ENCODE results near the gene ARMC6.
A peak's percentile ranks its signal among the peaks of the same experiment; 100 is the strongest.
"Not testable (repeated sequence)": the region's sequence is repeated elsewhere in the genome, so short reads cannot be mapped to it uniquely, and the experiment has no call there.

ARMC6 gene

DNA sequence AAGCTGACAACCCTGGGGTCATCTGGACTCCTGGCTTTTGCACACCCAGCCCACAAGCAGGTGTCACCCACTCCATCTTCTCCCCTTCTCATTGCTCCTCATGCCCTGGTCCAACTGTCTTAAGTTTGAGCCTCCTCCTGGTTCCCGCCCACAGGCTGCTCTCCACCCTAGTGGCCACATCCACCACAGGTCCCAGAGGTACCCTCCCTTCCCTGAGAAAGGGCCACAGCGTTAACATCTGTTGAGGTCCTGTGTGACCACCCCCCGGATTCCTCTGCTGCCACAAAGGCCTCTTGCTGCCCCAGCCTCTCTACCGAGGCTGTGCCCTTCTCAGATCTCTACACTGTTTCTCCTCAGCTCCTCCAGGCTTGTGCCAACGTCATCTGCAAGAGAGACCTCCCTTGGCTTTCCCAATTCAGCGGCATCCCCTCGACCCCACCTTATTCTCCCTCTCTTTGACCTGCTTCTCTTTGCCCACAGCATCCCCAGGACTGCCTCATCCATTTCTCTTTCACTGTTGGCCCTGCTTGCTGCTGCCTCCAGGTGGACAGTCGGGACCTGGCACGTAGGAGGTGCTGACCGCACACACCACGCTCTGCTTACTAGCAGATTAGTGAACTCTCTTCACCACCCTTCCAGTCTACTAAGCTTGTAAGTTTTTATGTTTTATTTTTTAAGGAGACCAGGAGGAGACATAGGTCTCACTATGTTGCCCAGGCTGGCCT, 33.3 kb upstream of the ARMC6 start:
- Mint-ChIP-seq H3K27ac (peak overlapping the region; percentile 49), H3K27me3 (no peaks in the 10 kb centered on the region), H3K36me3 (peaks cover 69% of the 10 kb centered on the region), H3K4me3 (no peak overlapping the region), H3K9me3 (no peaks in the 10 kb centered on the region), H3K4me1 (peaks cover 9% of the 10 kb centered on the region)
- no peak for ATAC-seq

GRCh38 chr19:19004144-19004543, 29.3 kb upstream of the ARMC6 start:
- no peak for ATAC-seq
- H3K4me1 Mint-ChIP-seq: peaks cover 9% of the 10 kb centered on the region
- no peaks in the 10 kb centered on the region for H3K9me3 Mint-ChIP-seq
- no peak overlapping the region for H3K27ac Mint-ChIP-seq
- H3K27me3 Mint-ChIP-seq: no peaks in the 10 kb centered on the region
- peaks cover 64% of the 10 kb centered on the region for H3K36me3 Mint-ChIP-seq
- H3K4me3 Mint-ChIP-seq: no peak overlapping the region

DNA sequence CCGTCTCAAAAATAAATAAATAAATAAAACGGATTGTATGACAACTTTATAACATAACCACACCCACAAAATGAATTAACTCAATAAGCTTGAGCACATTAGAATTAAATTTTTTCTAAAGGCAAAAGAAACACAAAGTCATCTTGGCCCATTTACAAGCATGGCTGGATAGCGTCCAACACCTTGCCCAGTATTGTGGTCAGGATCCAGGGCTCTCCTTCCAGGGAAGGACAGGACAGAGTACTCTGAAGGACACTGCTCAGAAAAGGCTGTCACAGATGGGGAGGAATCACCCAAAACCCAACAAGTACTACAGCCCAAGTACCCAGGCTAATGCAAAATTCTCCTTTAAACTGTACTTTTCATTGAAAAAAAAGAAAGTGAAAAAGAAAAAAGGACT, 27.2 kb upstream of the ARMC6 start:
- Mint-ChIP-seq H3K27me3 (no peaks in the 10 kb centered on the region), H3K27ac (no peak overlapping the region), H3K4me1 (no peaks in the 10 kb centered on the region), H3K4me3 (no peak overlapping the region), H3K9me3 (no peaks in the 10 kb centered on the region), H3K36me3 (peaks cover 71% of the 10 kb centered on the region)
- ATAC-seq: no peak

GRCh38 chr19:19009951-19010350, 23.5 kb upstream of the ARMC6 start:
- Mint-ChIP-seq H3K36me3 (peaks cover 68% of the 10 kb centered on the region), H3K9me3 (no peaks in the 10 kb centered on the region), H3K27me3 (no peaks in the 10 kb centered on the region), H3K27ac (no peak overlapping the region), H3K4me3 (no peak overlapping the region), H3K4me1 (no peaks in the 10 kb centered on the region)
- no peak for ATAC-seq

- Mint-ChIP-seq H3K27me3 (no peaks in the 10 kb centered on the region), H3K27ac (no peak overlapping the region), H3K36me3 (peaks cover 67% of the 10 kb centered on the region), H3K9me3 (no peaks in the 10 kb centered on the region), H3K4me3 (no peak overlapping the region), H3K4me1 (no peaks in the 10 kb centered on the region)
- no peak for ATAC-seq
Observed at GRCh38 chr19:19010551-19010950, 22.9 kb upstream of the ARMC6 start.

- Mint-ChIP-seq H3K4me1 (peaks cover 23% of the 10 kb centered on the region), H3K36me3 (peaks cover 49% of the 10 kb centered on the region), H3K27me3 (no peaks in the 10 kb centered on the region), H3K27ac (no peak overlapping the region), H3K9me3 (no peaks in the 10 kb centered on the region), H3K4me3 (no peak overlapping the region)
- ATAC-seq: no peak
Observed at GRCh38 chr19:19021115-19021514, 12.3 kb upstream of the ARMC6 start.

DNA sequence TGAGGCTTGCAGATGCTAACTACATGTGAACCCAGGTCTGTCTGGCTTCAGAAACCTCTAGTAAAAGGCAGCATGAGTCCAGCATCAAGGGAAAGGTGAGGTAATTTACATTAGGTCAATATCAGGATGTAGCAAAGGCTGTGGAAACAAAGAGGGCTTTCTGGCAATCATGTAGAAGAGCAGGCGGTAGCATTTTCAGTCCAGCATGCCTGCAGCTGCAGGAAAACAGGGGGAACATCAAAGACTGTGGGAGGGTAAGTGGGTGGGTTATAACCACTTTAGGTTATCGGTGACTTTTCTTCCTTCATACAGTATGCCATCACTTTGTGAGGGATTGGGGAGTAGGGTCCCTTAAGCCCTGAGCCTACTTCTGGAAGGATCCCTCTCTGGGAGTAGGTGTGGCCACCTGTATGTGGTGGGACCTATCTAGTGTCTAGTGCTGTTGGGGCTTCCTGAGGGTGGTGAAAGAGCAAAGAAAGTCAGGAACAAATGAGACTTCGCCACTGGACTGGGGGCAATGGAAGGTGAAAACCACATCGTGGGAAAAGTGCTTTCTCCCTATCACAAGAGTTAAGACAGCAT, 10.9 kb upstream of the ARMC6 start:
- H3K27ac Mint-ChIP-seq: no peak overlapping the region
- H3K9me3 Mint-ChIP-seq: no peaks in the 10 kb centered on the region
- no peaks in the 10 kb centered on the region for H3K27me3 Mint-ChIP-seq
- H3K4me1 Mint-ChIP-seq: peaks cover 36% of the 10 kb centered on the region
- no peak for ATAC-seq
- H3K4me3 Mint-ChIP-seq: no peak overlapping the region
- H3K36me3 Mint-ChIP-seq: peaks cover 52% of the 10 kb centered on the region

DNA sequence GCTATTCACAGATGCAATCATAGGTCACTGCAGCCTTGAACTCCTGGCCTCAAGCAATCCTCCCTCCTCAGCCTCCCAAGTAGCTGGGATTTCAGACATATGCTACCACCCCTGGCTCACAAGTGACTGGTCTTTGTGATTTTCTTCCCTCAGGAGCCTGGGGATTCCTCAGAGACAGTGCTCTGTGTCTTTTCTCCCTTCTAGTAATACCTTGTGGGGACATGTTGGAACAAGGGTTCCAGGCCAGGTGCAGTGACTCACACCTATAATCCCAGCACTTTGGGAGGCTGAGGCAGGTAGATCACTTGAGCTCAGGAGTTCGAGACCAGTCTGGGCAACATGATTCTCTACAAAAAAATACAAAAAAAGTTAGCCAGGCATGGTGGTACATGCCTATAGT, 10.0 kb upstream of the ARMC6 start:
- not testable (repeated sequence) for H3K27me3 Mint-ChIP-seq, H3K27ac Mint-ChIP-seq, H3K4me3 Mint-ChIP-seq, H3K9me3 Mint-ChIP-seq, ATAC-seq
- Mint-ChIP-seq H3K36me3 (peaks cover 61% of the 10 kb centered on the region), H3K4me1 (peaks cover 45% of the 10 kb centered on the region)

- Mint-ChIP-seq H3K4me3 (no peak overlapping the region), H3K27ac (no peak overlapping the region), H3K27me3 (no peaks in the 10 kb centered on the region), H3K36me3 (peaks cover 66% of the 10 kb centered on the region), H3K4me1 (peaks cover 51% of the 10 kb centered on the region), H3K9me3 (no peaks in the 10 kb centered on the region)
- no peak for ATAC-seq
Observed at GRCh38 chr19:19025861-19026260, 7.5 kb upstream of the ARMC6 start.

DNA sequence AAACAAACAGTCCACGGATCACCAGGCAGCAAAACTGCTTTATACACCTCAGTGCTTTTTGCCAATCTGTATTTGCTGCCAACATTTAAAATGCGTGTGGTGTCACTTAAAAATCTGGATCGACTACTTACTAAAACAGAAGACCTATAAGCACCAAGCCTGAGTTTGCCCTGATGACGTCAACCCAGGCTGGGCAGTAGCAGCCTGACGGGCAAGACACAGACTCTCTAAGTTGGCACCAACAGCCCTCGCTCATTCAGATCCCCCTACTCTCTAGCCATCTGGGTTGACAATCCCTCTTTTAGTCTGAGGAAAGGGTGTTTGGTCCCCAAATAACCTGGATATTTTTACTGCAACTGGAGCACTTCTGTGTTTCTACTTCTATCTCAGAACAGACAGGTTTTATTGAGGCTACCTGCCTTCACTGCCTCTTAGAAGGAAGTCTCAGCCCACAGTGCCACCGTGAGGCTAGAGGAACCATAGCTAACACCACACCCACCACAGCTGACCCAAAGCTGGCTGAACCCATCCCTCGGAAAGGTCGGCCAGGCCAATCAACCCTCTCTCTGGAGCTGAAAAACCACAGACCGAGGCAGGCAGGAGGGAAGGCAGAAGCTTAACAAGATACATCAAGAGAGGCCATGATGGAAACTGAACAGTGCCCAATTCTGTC, 7.0 kb upstream of the ARMC6 start:
- no peaks in the 10 kb centered on the region for H3K9me3 Mint-ChIP-seq
- peaks cover 68% of the 10 kb centered on the region for H3K36me3 Mint-ChIP-seq
- ATAC-seq: no peak
- H3K4me1 Mint-ChIP-seq: peaks cover 51% of the 10 kb centered on the region
- no peaks in the 10 kb centered on the region for H3K27me3 Mint-ChIP-seq
- no peak overlapping the region for H3K4me3 Mint-ChIP-seq
- no peak overlapping the region for H3K27ac Mint-ChIP-seq

- no peaks in the 10 kb centered on the region for H3K9me3 Mint-ChIP-seq
- H3K4me1 Mint-ChIP-seq: peaks cover 50% of the 10 kb centered on the region
- peaks cover 64% of the 10 kb centered on the region for H3K36me3 Mint-ChIP-seq
- H3K27me3 Mint-ChIP-seq: no peaks in the 10 kb centered on the region
- H3K4me3 Mint-ChIP-seq: no peak overlapping the region
- H3K27ac Mint-ChIP-seq: no peak overlapping the region
- ATAC-seq: no peak
Observed at GRCh38 chr19:19027228-19027627, 6.2 kb upstream of the ARMC6 start.

DNA sequence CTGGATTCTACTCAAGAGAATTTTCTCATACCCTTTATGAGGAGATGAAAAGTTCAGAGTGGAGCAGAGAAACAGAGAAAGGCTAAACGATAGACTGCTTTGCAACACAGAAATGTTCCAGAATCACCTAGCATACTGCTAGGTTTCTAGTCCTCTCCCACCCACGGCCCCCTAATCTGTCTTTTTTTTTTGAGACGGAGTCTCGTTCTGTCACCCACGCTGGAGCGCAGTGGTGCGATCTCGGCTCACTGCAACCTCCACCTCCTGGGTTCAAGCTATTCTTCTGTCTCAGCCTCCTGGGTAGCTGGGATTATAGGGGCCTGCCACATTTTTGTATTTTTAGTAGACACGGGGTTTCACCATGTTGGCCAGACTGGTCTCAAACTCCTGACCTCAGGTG, 4.9 kb upstream of the ARMC6 start:
- Mint-ChIP-seq H3K36me3 (peaks cover 53% of the 10 kb centered on the region), H3K4me3 (no peak overlapping the region), H3K4me1 (peaks cover 42% of the 10 kb centered on the region)

DNA sequence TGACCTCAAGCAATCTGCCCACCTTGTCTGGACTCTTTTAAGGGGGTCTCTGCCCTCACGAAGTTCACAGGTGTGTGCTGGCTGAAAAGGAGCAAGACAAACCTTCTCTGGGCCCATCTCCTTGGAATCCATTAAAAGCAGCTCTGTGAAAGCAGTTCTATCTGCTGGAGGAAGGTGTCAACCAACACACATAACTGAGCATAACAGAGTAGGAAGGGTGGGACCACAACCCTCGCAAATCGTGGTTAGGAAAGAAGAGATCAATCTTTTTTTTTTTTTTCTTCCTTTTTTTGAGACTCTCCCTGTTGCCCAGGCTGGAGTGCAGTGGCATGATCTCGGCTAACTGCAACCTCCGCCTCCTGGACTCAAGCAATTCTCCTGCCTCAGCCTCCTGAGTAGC, 1.5 kb upstream of the ARMC6 start:
- Mint-ChIP-seq H3K27me3 (no peaks in the 10 kb centered on the region), H3K27ac (no peak overlapping the region), H3K4me1 (peaks cover 43% of the 10 kb centered on the region), H3K36me3 (peaks cover 28% of the 10 kb centered on the region), H3K4me3 (peak overlapping the region; percentile 83), H3K9me3 (no peaks in the 10 kb centered on the region)
- ATAC-seq: no peak

More for the DNA sequence above, 4.9 kb upstream of the ARMC6 start:
- no peaks in the 10 kb centered on the region for H3K27me3 Mint-ChIP-seq
- no peaks in the 10 kb centered on the region for H3K9me3 Mint-ChIP-seq
- H3K27ac Mint-ChIP-seq: no peak overlapping the region
- no peak for ATAC-seq

DNA sequence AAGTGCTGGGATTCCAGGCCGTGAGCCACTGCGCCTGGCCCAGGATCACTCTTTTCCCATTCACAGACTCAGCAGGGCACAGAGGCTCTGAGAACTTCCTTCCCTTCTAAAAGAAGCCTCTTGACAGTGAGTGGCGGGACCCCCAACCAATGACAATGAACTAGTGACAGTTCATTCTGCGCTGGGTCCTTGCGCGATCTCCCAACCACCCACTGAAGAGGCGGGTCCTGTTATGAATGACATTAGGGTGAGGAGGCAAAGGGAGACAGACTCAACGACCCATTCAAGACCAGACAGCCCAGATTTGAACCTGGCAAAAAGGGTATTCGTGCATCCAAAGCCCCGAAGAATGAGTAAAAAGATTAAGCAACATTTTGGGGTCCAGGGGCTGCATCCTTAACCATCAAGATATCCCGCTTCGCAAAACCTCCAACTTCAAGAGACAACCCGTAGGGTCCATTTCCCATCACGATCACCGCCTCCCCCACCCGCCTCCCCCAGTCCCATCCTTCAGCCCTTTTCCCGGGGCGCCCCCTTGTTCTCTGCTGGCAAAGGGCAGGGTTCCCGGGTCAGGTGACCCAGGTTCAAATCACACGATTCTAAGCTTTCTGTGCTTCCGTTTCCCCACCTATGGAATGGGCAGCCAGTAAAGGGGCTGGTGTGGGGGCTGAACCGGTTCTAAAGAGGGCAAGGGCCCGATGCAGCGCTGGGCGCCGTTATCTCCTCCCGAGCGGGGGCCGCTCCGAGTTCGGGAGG, 805 bp upstream of the ARMC6 start:
- H3K36me3 Mint-ChIP-seq: peaks cover 21% of the 10 kb centered on the region
- peak overlapping the region; percentile 83 for H3K4me3 Mint-ChIP-seq
- peak overlapping the region; percentile 67 for H3K27ac Mint-ChIP-seq
- H3K4me1 Mint-ChIP-seq: peaks cover 37% of the 10 kb centered on the region
- H3K27me3 Mint-ChIP-seq: no peaks in the 10 kb centered on the region
- ATAC-seq: peak; percentile 59
- H3K9me3 Mint-ChIP-seq: no peaks in the 10 kb centered on the region

DNA sequence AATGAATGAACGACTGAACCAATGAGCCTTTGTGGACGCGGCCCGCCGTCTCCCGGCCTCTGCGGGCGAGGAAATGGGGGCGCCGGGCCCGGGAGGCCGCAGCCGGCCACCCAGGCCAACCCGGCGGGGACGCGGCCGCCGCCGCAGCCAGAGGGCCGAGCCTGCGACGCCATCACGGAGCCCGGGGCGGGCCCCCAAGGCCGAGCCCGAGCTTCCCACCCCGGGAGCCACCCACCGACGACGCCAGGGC, 302 bp upstream of the ARMC6 start:
- H3K9me3 Mint-ChIP-seq: no peaks in the 10 kb centered on the region
- H3K27ac Mint-ChIP-seq: peak overlapping the region; percentile 67
- ATAC-seq: no peak
- H3K27me3 Mint-ChIP-seq: no peaks in the 10 kb centered on the region
- peak overlapping the region; percentile 83 for H3K4me3 Mint-ChIP-seq
- peaks cover 16% of the 10 kb centered on the region for H3K36me3 Mint-ChIP-seq
- peaks cover 32% of the 10 kb centered on the region for H3K4me1 Mint-ChIP-seq

All from stimulated activated memory B cell treated with anti-CD40 and anti-IgM and Interleukin-4, amounts not matched to agents 10 μg/mL and 1 μg/mL and 100 μg/mL, for 72 hours (primary cell).